GM21576 (cell line): ENCODE data around the gene CDNF.
A peak's percentile ranks its signal among the peaks of the same experiment; 100 is the strongest.
"Not testable (repeated sequence)": the region's sequence is repeated elsewhere in the genome, so short reads cannot be mapped to it uniquely, and the experiment has no call there.

Experiments
- ATAC-seq: cut with Tn5 transposase; IDR thresholded peaks from one replicate; pipeline ENCODE4 v1.9.1; 2021; ENCODE audit warnings: mild to moderate bottlenecking, moderate library complexity; ENCODE audit not compliant: unreplicated experiment

CDNF gene

DNA sequence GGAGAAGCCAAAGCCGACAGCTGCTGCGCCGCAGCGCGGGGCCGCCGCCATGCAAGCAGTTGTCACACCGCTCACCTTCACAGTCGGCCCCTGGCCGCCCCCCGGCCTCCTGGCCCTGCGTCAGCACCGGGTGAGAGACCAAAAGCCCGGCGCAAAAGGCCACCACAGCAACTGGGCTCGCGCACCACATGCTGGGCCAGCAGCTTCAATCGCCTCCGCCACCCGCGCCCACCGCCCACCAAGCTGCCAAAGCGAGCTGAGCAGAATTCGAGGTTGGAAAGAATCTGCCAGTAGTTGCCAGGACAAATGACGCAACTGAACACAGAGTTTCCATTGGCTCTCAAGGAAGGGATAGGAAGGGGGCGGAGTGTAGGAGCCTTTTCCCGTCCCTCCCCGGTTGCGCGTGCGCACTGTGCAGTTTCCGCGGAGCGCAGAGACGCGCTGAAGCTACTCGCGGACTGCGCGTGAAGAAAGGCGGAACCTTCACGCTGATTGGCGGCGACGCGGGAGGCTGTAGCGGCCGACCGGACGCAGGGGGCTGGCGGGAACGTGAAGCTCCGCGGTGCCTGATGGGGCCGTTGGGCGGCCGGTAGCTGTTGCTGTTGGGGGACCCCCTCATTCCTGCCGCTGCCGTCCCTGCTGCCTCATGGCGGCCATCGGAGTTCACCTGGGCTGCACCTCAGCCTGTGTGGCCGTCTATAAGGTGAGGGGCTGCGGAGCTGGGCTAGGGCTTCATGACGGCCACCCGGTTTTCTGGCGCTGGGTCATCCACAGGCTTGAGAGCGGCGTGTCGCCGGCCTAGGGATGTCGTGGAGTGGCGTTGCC, at the start of gene CDNF, which contains the start of the genes HSPA14 and MSANTD7:
Gene CDNF, minus strand, starts transcription at position 281 of the 825 bp plus-strand sequence. Its CDS starts 91 bp downstream, at position 190.
Gene HSPA14, plus strand, starts transcription at position 550 of the 825 bp plus-strand sequence. Its CDS starts 97 bp downstream, at position 647.
Gene MSANTD7, plus strand, starts transcription at position 550 of the 825 bp plus-strand sequence. CDS start 3,979 bp downstream, outside the sequence.
- ATAC-seq = peak; percentile 92

DNA sequence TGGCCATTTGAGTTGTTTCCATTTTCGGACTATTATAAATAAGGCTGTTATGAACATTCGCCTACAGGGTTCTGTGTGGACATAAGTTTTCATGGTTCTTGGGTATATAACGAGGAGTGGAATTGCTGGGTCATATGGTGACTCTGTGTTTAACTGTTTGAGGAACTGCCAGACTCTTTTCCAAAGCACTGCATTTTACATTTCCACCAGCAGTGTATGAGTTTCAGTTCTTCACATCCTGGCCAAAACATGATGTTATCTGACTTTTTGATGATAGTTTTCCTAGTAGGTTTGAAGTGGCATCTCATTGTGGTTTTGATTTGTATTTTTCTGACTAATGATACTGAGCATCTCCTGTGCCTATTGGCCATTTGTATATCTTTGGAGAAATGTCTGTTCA, 46.2 kb upstream of the CDNF start:
- no peak for ATAC-seq

DNA sequence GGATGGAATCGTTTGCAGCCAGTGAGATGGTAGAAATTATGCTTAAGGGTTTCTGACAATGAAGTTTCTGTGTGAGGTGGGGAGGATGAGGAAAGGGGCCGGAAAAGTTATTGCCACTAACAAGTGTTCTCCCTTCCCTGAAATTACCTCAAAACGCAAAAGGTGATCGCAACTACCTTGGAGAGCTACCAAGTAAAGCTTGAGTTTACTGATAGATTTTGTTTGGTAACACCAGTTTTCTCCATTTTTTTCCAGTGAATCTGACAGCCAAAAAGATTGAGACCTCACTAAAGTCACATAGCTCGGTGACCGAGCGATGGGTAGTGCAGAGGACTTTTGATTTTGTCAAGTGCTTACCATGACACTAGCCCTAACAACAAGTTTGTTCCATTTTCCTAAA, 42.4 kb upstream of the CDNF start:
- no peak for ATAC-seq

DNA sequence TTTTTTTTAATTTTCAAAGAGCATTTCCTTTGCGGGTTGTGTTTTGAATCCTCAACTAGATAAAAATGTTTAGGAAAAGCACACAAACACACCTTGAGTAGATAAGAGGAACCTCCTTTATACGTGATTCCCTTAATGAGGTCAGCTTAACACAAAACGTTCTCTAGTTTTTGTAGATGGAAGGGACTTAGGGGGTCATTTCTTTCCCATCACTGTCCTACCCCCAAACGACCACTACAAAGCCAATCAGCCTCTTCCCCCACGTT, 42.0 kb upstream of the CDNF start:
- no peak for ATAC-seq

DNA sequence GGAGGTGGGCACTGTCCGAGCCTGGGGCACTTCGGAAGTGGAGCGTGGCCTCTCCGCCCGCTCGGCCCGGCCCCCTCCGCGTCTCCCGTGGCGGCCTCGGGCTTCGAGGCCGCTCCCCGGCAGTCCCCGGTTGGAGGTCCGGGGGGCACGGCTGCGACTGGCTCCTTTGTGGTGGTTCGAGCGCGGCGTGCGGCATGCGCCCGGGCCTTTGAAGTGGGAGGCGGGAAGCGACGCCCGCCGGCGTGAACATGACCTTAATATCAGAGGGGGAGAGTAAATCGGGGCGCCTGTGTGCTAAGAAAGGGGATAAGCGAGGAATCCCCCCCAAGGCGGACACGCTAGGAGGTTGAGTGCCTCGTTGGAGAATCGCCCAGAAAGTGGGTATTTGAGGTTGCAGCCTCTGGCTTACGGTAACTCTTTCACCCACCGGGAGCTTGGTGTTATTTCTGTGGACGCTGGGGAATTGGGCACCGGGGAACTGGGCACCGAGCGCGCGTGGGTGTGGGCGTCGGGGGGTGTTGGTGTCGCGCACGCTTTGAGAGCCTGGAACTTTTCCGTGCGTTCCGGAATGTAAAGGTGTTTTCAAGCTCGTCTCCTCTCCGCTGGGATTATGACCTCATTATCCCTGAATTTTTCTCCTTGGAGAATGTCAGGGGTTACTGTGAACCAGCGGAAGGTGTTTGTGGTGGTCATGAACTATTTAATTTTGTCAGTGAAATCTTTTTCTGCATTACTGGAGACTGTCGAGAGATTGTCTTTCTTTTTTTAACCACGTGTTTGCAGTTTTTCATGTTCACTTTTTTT, 41.5 kb upstream of the CDNF start:
- peak; percentile 15 for ATAC-seq

DNA sequence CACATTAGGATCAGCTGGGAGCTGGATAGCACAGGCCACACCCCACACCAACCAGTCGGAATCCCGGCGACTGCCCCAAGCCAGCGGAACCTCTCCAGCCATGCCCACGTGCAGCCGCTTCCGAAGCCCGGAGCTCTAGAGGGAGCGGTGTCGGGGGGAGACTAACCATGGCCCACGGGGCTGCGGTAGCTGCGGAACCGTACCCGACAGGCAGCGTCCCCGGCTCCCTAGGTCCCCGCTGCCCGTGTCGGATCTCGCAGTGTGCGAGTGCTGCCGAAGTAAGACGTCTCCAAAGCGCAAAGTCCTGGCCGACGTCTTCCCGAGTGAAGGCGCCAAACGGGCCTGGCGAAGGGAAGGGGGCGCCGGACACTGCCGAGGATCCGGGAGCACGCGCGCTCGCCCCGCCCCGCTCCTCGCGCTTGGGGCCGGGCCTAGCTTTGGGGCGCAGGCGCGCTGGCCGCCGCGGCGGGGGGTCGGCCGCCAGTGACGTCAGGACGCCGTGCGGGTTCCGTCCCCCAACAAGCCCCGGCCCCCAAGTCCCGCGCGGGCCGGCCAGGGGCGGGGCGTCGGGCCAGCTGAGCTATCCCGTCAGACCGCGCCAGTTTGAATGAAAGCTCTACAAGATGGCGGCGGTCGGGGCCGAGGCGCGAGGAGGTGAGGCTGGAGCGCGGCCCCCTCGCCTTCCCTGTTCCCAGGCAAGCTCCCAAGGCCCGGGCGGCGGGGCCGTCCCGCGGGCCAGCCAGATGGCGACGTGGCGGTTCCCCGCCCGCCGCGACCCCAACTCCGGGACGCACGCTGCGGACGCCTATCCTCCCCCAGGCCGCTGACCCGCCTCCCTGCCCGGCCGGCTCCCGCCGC, 40.7 kb upstream of the CDNF start, which contains the start of gene SUV39H2:
Gene SUV39H2, plus strand, starts transcription at position 601 of the 858 bp plus-strand sequence. Its CDS starts 23 bp downstream, at position 624.
- ATAC-seq = peak; percentile 86

DNA sequence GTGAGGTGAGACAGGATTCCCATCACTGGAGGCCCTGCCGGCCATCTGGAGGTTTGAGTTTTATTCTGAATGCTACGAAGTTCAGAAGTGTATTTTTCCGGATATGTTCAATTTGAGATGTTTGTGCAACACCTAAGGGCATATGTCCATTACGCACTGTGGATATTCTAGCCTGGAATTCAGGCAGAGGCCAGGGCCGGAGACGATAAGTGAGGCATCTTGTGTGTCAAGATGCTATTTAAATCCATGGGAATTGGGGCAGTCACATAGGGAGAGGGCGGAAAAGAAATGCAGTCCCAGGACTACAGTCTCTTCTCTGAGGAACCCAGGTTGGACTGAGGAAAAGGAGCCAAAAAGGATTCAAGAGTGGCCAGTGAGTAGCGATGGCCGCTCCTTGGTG, 38.9 kb upstream of the CDNF start:
- no peak for ATAC-seq

DNA sequence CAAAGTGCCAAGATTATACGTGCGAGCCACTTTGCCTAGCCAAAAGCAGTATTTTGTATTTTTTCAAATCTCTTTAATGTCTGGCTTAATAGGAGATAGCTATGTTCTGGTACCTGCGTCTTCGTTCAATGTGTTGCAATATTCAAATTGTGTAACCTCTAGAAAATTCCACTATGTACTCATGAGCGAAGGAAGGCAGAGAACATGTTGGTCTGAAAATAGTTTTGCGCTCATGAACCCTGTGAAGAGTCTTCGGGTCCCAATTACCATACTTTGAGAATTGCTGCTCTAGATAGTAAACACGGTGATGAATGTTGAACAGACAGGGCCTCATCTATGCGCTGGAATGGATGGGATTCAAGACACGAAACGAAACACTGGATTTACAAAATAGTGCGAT, 38.1 kb upstream of the CDNF start:
- no peak for ATAC-seq

DNA sequence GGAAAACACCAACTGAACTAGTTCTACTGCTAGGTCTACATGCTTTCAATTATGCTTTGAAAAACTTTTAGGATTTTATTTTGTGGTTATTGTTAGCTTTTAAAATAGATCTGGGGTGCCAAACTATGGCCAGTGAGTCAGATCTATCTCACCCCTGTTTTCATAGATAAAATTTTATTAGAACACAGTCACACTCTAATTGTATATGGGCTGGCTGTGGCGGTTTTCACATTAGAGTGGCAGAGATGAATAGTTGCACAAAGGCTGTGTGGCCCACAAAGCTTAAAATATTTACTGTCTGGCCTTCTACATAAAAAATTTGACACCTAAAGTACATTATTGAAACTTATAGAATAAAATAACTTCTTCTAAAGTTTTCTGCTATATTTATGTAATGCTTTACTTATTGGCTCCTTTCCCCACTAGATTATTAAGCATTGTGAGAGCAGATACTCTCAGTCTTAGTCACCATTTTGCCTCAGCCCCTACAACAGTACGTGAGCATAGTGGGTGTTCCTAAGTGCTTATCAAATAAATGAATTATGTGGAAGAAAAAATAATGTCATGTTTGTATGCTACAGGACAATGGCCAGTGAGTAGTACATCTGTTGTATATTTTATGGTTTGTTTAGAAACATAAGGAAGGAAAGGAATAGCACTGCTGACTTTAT, 35.4 kb upstream of the CDNF start:
- no peak for ATAC-seq

DNA sequence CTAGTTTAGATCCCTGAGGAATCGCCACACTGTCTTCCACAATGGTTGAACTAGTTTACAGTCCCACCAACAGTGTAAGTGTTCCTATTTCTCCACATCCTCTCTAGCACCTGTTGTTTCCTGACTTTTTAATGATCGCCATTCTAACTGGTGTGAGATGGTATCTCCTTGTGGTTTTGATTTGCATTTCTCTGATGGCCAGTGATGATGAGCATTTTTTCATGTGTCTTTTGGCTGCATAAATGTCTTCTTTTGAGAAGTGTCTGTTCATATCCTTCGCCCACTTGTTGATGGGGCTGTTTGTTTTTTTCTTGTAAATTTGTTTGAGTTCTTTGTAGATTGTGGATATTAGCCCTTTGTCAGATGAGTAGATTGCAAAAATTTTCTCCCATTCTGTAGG, 27.0 kb upstream of the CDNF start:
- ATAC-seq = not testable (repeated sequence)

DNA sequence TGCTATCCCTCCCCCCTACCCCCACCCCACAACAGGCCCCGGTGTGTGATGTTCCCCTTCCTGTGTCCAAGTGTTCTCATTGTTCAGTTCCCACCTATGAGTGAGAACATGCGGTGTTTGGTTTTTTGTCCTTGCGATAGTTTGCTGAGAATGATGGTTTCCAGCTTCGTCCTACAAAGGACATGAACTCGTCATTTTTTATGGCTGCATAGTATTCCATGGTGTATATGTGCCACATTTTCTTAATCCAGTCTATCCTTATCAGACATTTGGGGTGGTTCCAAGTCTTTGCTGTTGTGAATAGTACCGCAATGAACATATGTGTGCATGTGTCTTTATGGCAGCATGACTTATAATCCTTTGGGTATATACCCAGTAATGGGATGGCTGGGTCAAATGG, 26.6 kb upstream of the CDNF start:
- ATAC-seq = not testable (repeated sequence)

DNA sequence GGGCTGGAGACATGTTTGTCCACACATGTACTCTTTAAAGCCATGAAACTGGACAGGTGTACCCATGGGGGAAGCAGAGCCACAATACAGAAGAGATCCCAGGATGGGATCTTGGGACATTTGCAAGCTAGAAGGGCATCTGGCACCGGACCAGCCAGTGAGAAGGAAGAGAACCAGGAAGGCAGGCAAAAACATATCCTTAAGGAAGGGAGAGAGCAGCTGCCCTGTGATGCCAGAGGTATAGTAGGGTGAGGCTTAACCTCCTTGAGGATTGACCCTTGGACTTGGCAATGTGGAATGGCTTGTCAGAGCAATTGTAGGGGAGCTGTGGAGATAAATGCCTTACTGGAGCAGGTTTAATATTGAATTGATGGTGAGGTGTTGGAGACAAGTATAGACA, 23.0 kb upstream of the CDNF start:
- ATAC-seq = no peak

DNA sequence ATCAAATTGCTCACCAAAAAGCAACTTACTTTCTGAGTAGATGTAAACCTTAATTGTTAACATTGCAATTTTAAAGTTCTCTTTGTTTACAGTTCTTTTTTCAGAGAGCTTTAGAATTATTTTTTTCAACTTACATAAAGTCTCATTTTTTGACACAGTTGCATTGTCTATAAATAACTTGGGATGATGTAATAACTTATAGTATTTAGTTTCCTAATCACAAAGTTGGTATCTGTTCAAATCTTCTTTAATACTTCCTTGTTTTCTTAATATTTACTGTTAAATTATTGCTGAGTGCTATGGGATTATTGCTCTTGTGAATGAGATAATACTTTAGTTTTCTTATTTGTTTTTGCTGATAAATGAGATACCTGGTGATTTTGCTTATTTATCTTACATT, 21.9 kb upstream of the CDNF start:
- ATAC-seq = no peak

DNA sequence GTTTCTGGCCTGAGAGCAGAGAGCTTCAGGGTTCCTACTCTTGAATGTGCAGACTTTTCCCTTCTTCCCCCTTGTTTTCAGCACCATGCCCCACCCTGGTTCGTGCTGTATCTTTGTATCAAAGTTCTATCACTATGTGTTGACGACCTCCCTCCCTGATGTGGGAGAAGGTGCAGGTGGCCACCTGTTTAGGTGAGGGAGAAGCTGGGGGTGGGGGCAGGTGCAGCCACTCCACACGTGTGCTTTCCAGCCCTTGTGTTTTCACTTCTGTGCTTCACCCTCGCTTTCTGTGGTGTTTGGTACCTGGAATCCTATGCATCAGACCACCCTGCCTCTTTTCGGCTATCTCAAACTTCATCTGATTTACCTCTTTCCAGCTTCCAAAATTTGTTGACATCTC, 21.2 kb upstream of the CDNF start:
- ATAC-seq = no peak

DNA sequence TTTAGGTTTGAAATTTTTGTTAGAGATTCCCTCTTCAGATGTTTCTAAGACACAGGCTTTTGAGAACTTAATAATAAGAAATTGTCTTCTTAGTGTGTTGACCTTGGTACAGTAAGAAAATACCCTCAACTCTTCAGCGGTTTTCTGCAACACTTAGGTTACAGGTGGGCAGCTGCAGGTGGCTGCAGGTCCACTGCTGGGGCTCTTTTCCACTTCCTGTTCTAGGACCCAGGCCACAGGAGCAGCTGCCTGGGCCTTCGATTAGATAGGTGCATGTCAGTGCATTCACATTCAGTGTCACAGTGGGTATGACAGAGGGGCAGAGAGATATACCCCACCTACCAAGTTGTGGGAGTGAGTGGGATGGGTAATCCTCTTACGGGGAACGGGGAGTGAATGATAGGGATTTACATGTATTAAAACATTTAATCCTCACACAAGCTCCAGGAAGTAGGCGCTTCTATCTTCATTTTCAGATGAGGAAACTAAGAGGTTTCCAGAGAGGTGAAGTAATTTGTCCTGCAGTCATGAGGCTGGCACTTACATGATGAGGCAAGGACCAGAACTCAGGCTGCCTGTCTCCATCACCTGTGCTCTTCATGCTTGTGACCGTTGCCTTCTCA, 20.6 kb upstream of the CDNF start:
- ATAC-seq = no peak

DNA sequence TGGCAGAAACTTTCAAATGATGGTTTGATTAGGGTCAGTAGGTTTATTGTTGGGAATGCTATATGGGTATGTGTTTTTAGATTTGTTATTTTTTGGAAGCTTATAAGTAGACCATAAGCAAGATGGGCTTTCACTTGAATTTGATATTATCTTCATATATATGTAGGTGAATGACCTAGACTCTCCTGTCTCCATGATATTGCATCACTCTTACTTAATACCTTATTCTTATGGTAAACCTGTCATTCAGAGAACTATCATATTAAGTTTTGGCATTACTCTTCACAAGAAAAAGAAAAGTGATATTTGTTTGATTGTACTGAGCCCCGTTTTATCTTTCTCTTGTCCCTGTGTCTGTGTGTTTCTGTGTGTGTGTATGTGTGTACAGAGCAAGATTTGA, 17.6 kb upstream of the CDNF start:
- ATAC-seq = no peak

DNA sequence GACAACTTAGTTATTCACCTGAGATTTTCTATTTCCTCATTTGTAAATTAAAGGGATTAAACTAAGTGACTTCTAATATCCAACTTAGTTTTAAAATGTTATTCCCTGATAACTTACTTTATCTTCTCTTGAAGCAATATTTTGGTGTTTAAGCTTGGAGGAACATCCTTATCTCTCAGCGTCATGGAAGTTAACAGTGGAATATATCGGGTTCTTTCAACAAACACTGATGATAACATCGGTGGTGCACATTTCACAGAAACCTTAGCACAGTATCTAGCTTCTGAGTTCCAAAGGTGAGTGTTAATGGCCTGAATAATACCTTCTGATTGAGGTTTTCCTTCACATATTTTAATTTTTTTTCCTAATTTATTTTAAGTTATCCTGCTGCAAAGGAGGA, 14.4 kb upstream of the CDNF start:
- no peak for ATAC-seq

DNA sequence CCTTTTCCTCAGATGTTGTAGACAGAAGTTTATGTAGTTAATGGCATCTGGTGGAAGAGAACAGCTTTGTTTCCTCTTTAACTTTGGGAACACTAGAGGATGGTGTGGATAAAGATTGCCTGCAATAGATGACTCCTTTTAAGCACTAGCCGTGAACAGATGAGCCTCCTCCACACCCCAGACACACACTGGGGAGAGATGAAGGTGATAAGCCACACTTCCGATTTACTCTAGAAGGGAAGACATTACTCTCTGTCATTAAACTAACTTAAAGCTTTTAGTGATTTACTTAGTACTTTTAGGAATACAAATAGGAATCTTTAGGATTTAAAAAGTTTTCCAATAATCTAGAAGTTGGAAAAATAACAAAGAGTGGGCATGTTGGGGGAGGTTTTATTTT, 7.1 kb upstream of the CDNF start:
- ATAC-seq = no peak

DNA sequence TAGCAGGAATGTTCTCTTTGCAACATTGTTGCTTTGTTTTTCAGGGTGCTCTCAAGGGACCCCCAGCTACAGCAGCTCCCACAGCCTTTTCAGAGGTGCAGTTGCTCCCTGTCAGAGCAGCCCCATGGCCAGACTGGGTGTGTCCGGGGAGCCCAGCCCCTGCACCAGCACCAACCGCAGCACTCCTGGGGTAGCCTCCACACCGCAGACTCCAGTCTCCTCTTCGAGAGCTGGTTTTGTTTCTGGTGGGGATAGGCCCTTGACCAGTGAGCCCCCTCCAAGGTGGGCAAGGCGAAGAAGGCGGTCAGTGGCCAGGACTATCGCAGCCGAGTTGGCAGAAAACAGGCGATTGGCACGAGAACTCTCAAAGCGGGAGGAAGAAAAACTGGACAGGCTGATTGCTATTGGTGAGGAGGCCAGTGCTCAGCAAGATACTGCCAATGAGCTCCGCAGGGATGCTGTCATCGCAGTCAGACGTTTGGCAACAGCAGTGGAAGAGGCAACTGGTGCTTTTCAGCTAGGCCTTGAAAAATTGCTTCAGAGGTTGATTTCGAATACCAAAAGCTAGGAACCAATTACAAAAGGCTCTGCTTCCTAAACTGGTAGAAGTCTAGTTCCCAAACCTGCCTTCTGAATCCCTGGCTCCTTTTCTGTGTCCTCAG, 5.6 kb upstream of the CDNF start:
- no peak for ATAC-seq

DNA sequence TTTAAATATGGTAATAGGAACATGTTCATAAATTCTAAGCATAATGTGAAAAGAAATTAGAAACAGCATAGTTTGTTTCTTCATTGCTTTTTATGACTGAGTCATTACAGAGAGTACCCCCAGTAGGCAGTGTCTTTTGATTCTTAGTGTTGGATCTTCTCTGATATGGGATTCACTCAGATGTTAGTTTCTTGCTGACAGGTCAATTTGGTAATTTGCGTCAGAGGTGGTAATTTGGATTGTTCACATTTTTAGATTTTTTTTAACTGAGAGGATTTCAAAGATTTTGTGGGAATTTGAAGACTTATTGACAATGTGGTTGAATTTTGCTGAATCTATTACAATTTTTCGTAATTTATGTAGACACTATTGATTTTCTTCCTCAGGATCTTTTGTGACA, 2.3 kb upstream of the CDNF start:
- ATAC-seq = no peak
